CD4-positive, alpha-beta T cell (primary cell): ENCODE data around the gene SMYD4. TPM values are rescaled to one million over a fixed set of nuclear protein-coding genes. Genes with fewer than 3 reads are reported as not detected.
A peak's percentile ranks its signal among the peaks of the same experiment; 100 is the strongest.

ENCODE experiments used
- ATAC-seq: fragments of 200-7000 bp; cut with Tn5 transposase; one replicate; pipeline ENCODE4 v1.10.0; 2022; ENCODE audit warnings: mild to moderate bottlenecking; ENCODE audit not compliant: poor library complexity
- CTCF ChIA-PET: fragments of 350-600 bp; sonication (Branson Sonifier 250); formaldehyde crosslinking; loops from one replicate; lab custom pipeline; 2021; ENCODE audit warnings: antibody characterized with exemption, inconsistent platforms; lab: Charles Lee
- POLR2A ChIA-PET: fragments of 350-600 bp; sonication (Branson Sonifier 250); formaldehyde crosslinking; loops from one replicate; lab custom pipeline; 2021; ENCODE audit warnings: antibody characterized with exemption, inconsistent platforms; lab: Charles Lee
- DNase-seq, 14 experiments: peaks; one replicate each; pipeline ENCODE4 v3.0.0-alpha.2; 2013 to 2020; ENCODE audit warnings: mixed read lengths in 2 of 14
- H3K27ac ChIP-seq, 2 donors: one replicate each; pipeline versions ENCODE4 v1.5.1 to v1.7.0; 2013; ENCODE audit warnings: low read length in 2 of 2, low read depth in 1 of 2, mild to moderate bottlenecking in 1 of 2
- H3K27me3 ChIP-seq, 2 experiments: 1 replicate in 1 of 2; 2 replicates in 1 of 2; pipeline versions ENCODE4 v1.6.1 to v1.7.0; 2013; ENCODE audit warnings: low read length in 2 of 2, control low read depth in 1 of 2, mild to moderate bottlenecking in 1 of 2, moderate library complexity in 1 of 2; ENCODE audit not compliant: insufficient read depth in 2 of 2, control insufficient read depth in 1 of 2
- H3K36me3 ChIP-seq: one replicate; pipeline ENCODE4 v1.6.1; 2013; ENCODE audit warnings: low read length, control low read depth; ENCODE audit not compliant: insufficient read depth
- H3K4me1 ChIP-seq: one replicate; pipeline ENCODE4 v1.6.1; 2013; ENCODE audit warnings: low read length, control low read depth; ENCODE audit not compliant: insufficient read depth
- H3K4me3 ChIP-seq: one replicate; pipeline ENCODE4 v1.5.1; 2013; ENCODE audit warnings: mild to moderate bottlenecking, low read length, moderate library complexity
- H3K9me3 ChIP-seq, 2 experiments: 1 replicate in 1 of 2; 2 replicates in 1 of 2; pipeline versions ENCODE4 v1.6.1 to v1.7.0; 2013; ENCODE audit warnings: low read length in 2 of 2, mild to moderate bottlenecking in 2 of 2, control low read depth in 1 of 2, moderate library complexity in 1 of 2; ENCODE audit not compliant: control insufficient read depth in 1 of 2, insufficient read depth in 1 of 2
- H3K27ac Mint-ChIP-seq: one replicate; pipeline ENCODE4 v1.8.0; 2020; ENCODE audit warnings: mixed read lengths
- H3K27me3 Mint-ChIP-seq: one replicate; pipeline ENCODE4 v1.8.0; 2021; ENCODE audit warnings: mixed read lengths
- H3K36me3 Mint-ChIP-seq: one replicate; pipeline ENCODE4 v1.8.0; 2021; ENCODE audit warnings: low read depth, mixed read lengths
- H3K4me1 Mint-ChIP-seq: one replicate; pipeline ENCODE4 v1.8.0; 2021; ENCODE audit warnings: low read depth, mixed read lengths
- H3K4me3 Mint-ChIP-seq: one replicate; pipeline ENCODE4 v1.8.0; 2020; ENCODE audit warnings: mild to moderate bottlenecking, mixed read lengths
- H3K9me3 Mint-ChIP-seq: one replicate; pipeline ENCODE4 v1.8.0; 2020; ENCODE audit warnings: mixed read lengths
- intact Hi-C, 2 experiments: fragments of 100-400 bp; cut with DNase I in 1 of 2; cut with micrococcal nuclease in 1 of 2; formaldehyde crosslinking; loops; one replicate each; pipeline versions ENCODE4 v1.15.1 to v1.9.0; 2023 to 2025; cut with DNase I, micrococcal nuclease
- total RNA-seq, 174 experiments: library from RNA in 2 of 174; stranded (reverse) in 2 of 174; gene quantifications; one replicate each; pipeline ENCODE4 v1.2.3 and lab custom pipeline; 2021 to 2026
- TF ChIP-seq, protein P1 (sequence below): fragments of 200-600 bp; IDR thresholded peaks from one replicate; pipeline ENCODE4 v1.8.0; 2022; ENCODE audit warnings: antibody characterized with exemption, mild to moderate bottlenecking

SMYD4 gene
- total RNA-seq, 2 experiments from 2014 or later, result 9.3 to 10.6 TPM

DNA sequence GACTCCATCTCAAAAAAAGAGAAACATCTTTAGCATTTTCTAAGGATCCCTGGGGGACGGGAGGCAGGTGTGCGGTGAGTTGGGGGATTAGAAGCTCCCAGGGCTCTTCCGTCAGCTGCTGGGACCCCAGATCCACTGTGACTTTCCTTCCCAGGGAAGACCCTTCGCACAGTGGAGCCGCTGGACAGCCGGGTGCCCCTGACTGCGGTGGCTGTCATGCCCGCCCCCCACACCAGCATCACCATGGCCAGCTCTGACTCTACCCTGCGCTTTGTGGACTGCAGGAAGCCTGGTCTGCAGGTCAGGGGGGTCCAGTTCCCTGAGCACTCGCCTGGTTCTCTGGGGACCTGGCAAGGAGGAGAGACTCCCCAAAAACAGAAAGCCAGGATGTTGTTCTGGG, 94.3 kb downstream of the SMYD4 start:
- DNase-seq (no peak), ATAC-seq (no peak)
- Histone ChIP-seq H3K9me3 (no peaks in the 10 kb centered on the region), H3K27ac (no peak overlapping the region), H3K36me3 (peaks cover 61% of the 10 kb centered on the region), H3K4me1 (peaks cover 19% of the 10 kb centered on the region), H3K27me3 (no peaks in the 10 kb centered on the region), H3K4me3 (no peak overlapping the region)
- Mint-ChIP-seq H3K27me3 (no peaks in the 10 kb centered on the region), H3K27ac (no peak overlapping the region), H3K4me1 (peaks cover 13% of the 10 kb centered on the region), H3K9me3 (no peaks in the 10 kb centered on the region), H3K36me3 (peaks cover 29% of the 10 kb centered on the region), H3K4me3 (no peak overlapping the region)
- intact Hi-C loops, result no loop called here
- ChIA-PET POLR2A (no interaction called here), CTCF (no interaction called here)
- TF ChIP-seq, protein P1, sequence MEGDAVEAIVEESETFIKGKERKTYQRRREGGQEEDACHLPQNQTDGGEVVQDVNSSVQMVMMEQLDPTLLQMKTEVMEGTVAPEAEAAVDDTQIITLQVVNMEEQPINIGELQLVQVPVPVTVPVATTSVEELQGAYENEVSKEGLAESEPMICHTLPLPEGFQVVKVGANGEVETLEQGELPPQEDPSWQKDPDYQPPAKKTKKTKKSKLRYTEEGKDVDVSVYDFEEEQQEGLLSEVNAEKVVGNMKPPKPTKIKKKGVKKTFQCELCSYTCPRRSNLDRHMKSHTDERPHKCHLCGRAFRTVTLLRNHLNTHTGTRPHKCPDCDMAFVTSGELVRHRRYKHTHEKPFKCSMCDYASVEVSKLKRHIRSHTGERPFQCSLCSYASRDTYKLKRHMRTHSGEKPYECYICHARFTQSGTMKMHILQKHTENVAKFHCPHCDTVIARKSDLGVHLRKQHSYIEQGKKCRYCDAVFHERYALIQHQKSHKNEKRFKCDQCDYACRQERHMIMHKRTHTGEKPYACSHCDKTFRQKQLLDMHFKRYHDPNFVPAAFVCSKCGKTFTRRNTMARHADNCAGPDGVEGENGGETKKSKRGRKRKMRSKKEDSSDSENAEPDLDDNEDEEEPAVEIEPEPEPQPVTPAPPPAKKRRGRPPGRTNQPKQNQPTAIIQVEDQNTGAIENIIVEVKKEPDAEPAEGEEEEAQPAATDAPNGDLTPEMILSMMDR, result no peak

DNA sequence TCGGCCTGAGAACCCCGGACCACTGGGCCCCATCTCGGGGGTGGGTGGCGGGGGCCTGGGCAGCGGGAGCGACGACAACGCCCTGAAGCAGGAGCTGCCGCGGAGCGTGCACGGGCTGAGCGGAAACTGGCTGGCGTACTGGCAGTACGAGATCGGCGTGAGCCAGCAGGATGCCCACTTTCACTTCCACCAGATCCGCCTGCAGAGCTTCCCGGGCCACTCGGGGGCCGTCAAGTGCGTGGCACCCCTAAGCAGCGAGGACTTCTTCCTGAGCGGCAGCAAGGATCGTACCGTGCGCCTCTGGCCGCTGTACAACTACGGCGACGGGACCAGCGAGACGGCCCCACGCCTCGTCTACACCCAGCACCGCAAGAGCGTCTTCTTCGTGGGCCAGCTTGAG, 95.9 kb downstream of the SMYD4 start:
- ChIA-PET CTCF (no interaction called here), POLR2A (no interaction called here)
- Mint-ChIP-seq H3K27me3 (no peaks in the 10 kb centered on the region), H3K36me3 (peaks cover 42% of the 10 kb centered on the region), H3K9me3 (no peaks in the 10 kb centered on the region), H3K4me1 (peaks cover 21% of the 10 kb centered on the region), H3K27ac (no peak overlapping the region), H3K4me3 (no peak overlapping the region)
- DNase-seq, result peak in 1 of 14 experiments; percentile 15
- peaks cover 68% of the 10 kb centered on the region for H3K36me3 ChIP-seq
- H3K27ac ChIP-seq, result no peak overlapping the region
- H3K4me1 ChIP-seq, result peaks cover 32% of the 10 kb centered on the region
- no peak for ATAC-seq
- no peak overlapping the region for H3K4me3 ChIP-seq
- H3K9me3 ChIP-seq, result no peaks in the 10 kb centered on the region
- TF ChIP-seq, protein P1, result no peak
- no peaks in the 10 kb centered on the region for H3K27me3 ChIP-seq
- intact Hi-C loops, result no loop called here

DNA sequence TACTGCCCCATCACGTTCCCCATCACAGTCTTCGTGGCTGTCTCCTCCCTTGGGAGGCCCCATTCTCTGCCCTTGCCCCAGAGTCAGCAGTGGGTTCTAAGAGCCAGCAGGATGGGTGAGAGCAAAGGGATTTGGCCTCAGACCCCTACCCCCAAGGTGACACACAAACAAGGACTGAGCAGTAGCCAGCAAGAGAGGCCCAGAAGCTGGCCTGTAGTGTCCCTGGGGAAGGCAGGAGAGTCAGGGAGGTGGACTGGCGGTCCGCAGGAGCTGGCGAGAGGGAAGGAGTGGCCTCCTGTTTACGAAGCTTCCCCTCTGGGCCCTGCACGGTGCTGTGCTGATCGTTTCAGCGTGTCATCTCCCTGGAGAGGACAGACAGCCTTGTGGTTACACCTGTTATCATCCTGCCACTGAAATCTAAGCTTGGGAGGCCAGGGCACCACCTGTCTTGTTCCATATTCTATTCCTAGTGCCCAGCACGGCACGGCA, 96.8 kb downstream of the SMYD4 start:
- Histone ChIP-seq H3K36me3 (peaks cover 74% of the 10 kb centered on the region), H3K27ac (no peak overlapping the region), H3K4me1 (peaks cover 38% of the 10 kb centered on the region), H3K27me3 (no peaks in the 10 kb centered on the region), H3K9me3 (no peaks in the 10 kb centered on the region), H3K4me3 (no peak overlapping the region)
- peaks cover 21% of the 10 kb centered on the region for H3K4me1 Mint-ChIP-seq
- H3K9me3 Mint-ChIP-seq, result no peaks in the 10 kb centered on the region
- ChIA-PET POLR2A (no interaction called here), CTCF (no interaction called here)
- peaks cover 48% of the 10 kb centered on the region for H3K36me3 Mint-ChIP-seq
- no peaks in the 10 kb centered on the region for H3K27me3 Mint-ChIP-seq
- H3K4me3 Mint-ChIP-seq, result no peak overlapping the region
- intact Hi-C loops, result no loop called here
- DNase-seq (no peak), ATAC-seq (no peak)
- H3K27ac Mint-ChIP-seq, result no peak overlapping the region
- TF ChIP-seq, protein P1, result no peak
